IMR-90 (cell line): ENCODE data around the gene GPR160. TPM values are rescaled to one million over a fixed set of nuclear protein-coding genes. Genes with fewer than 3 reads are reported as not detected.

Experiments used
- ATAC-seq: fragments of 200-7000 bp; cut with Tn5 transposase; 2 replicates; pipeline ENCODE4 v1.9.1; 2020; ENCODE audit warnings: low read depth, mild to moderate bottlenecking, moderate library complexity
- BruUV-seq: library from RNA; stranded (reverse); fragments of 400-500 nt; replicated peaks from 2 replicates; lab custom pipeline; 2021; lab: Mats Ljungman, UMichigan
- CTCF ChIA-PET: fragments of 300-600 bp; formaldehyde crosslinking; extraction: SDS; loops from one replicate; lab custom pipeline; 2021; ENCODE audit warnings: antibody characterized with exemption; lab: Yijun Ruan, JAX
- POLR2A ChIA-PET: fragments of 300-600 bp; sonication (Branson Sonifier 250); formaldehyde crosslinking; loops from one replicate; lab custom pipeline; 2022; ENCODE audit warnings: antibody characterized with exemption; ENCODE audit not compliant: unreplicated experiment; lab: Charles Lee
- DNase-seq: peaks from one replicate; pipeline ENCODE4 v3.0.0; 2013
- H2AFZ ChIP-seq: replicated peaks from 2 replicates; pipeline ENCODE3; 2013; ENCODE audit warnings: low read length, mild to moderate bottlenecking; ENCODE audit not compliant: poor library complexity
- H2AK5ac ChIP-seq: 2 replicates; pipeline ENCODE4 v1.6.1; 2013; ENCODE audit warnings: low read depth, low read length, inconsistent platforms
- H2AK9ac ChIP-seq: replicated peaks from 2 replicates; pipeline ENCODE3; 2013; ENCODE audit warnings: mild to moderate bottlenecking, low read depth, low read length, moderate library complexity; ENCODE audit not compliant: poor library complexity
- H2BK120ac ChIP-seq: 2 replicates; pipeline ENCODE4 v1.6.1; 2013; ENCODE audit warnings: low read depth, low read length, inconsistent platforms
- H2BK15ac ChIP-seq: 3 replicates; pipeline ENCODE4 v1.6.1; 2013; ENCODE audit warnings: low read depth, low read length, inconsistent platforms
- H2BK20ac ChIP-seq: 2 replicates; pipeline ENCODE4 v1.6.1; 2013; ENCODE audit warnings: low read depth, mild to moderate bottlenecking, inconsistent platforms, low read length, moderate library complexity
- H2BK5ac ChIP-seq: 2 replicates; pipeline ENCODE4 v1.6.1; 2013; ENCODE audit warnings: mild to moderate bottlenecking, low read depth, low read length, inconsistent platforms; ENCODE audit not compliant: poor library complexity, severe bottlenecking
- H3K14ac ChIP-seq: replicated peaks from 2 replicates; pipeline ENCODE4 v1.6.1; 2013; ENCODE audit warnings: low read depth, low read length, inconsistent platforms
- H3K18ac ChIP-seq: 2 replicates; pipeline ENCODE4 v1.6.1; 2013; ENCODE audit warnings: low read depth, low read length, control low read depth
- H3K23ac ChIP-seq: 2 replicates; pipeline ENCODE4 v1.6.1; 2013; ENCODE audit warnings: low read depth, low read length, inconsistent platforms
- H3K27ac ChIP-seq: 2 replicates; pipeline ENCODE4 v1.5.1; 2013; ENCODE audit warnings: mild to moderate bottlenecking, control low read depth, low read length; ENCODE audit not compliant: insufficient read depth
- H3K27me3 ChIP-seq: 2 replicates; pipeline ENCODE4 v1.6.1; 2013; ENCODE audit warnings: low read length; ENCODE audit not compliant: control insufficient read depth, insufficient read depth
- H3K36me3 ChIP-seq: 2 replicates; pipeline ENCODE4 v1.6.1; 2013; ENCODE audit warnings: low read length, mixed read lengths; ENCODE audit not compliant: control insufficient read depth, insufficient read depth
- H3K4ac ChIP-seq: 2 replicates; pipeline ENCODE4 v1.6.1; 2013; ENCODE audit warnings: low read depth, low read length, inconsistent platforms
- H3K4me1 ChIP-seq: 2 replicates; pipeline ENCODE4 v1.6.1; 2013; ENCODE audit warnings: low read length, mixed read lengths; ENCODE audit not compliant: control insufficient read depth, insufficient read depth
- H3K4me2 ChIP-seq: 2 replicates; pipeline ENCODE4 v1.6.1; 2013; ENCODE audit warnings: low read depth, mild to moderate bottlenecking, control low read depth, low read length, moderate library complexity
- H3K4me3 ChIP-seq: 2 replicates; pipeline ENCODE4 v1.5.1; 2013; ENCODE audit warnings: low read depth, mild to moderate bottlenecking, control low read depth, low read length, moderate library complexity; ENCODE audit not compliant: insufficient read depth
- H3K56ac ChIP-seq: 2 replicates; pipeline ENCODE4 v1.6.1; 2013; ENCODE audit warnings: low read length, inconsistent platforms; ENCODE audit not compliant: insufficient read depth; ENCODE audit errors: extremely low read depth
- H3K79me1 ChIP-seq, 2 experiments: 2 replicates each; pipeline ENCODE4 v1.6.1; 2013; ENCODE audit warnings: low read length in 2 of 2, inconsistent platforms in 1 of 2, low read depth in 1 of 2
- H3K9ac ChIP-seq: 2 replicates; pipeline ENCODE4 v1.6.1; 2013; ENCODE audit warnings: low read depth, low read length, control low read depth
- H3K9me1 ChIP-seq: 2 replicates; pipeline ENCODE4 v1.6.1; 2013; ENCODE audit warnings: low read length, inconsistent platforms; ENCODE audit not compliant: insufficient read depth
- H3K9me3 ChIP-seq: 2 replicates; pipeline ENCODE4 v1.6.1; 2013; ENCODE audit warnings: low read length; ENCODE audit not compliant: control insufficient read depth, insufficient read depth
- H4K20me1 ChIP-seq: 2 replicates; pipeline ENCODE4 v1.6.1; 2013; ENCODE audit warnings: low read length, inconsistent platforms; ENCODE audit not compliant: insufficient read depth
- H4K5ac ChIP-seq: 2 replicates; pipeline ENCODE4 v1.6.1; 2013; ENCODE audit warnings: mild to moderate bottlenecking, low read depth, low read length, control low read depth
- H4K8ac ChIP-seq, 2 experiments: 2 replicates each; pipeline ENCODE4 v1.6.1; 2013; ENCODE audit warnings: low read depth in 2 of 2, low read length in 2 of 2, control low read depth in 1 of 2, inconsistent platforms in 1 of 2
- H4K91ac ChIP-seq: 2 replicates; pipeline ENCODE4 v1.6.1; 2013; ENCODE audit warnings: low read depth, low read length, inconsistent platforms; ENCODE audit not compliant: insufficient read depth
- BHLHE40 ChIP-seq: fragments of 150-350 bp; IDR thresholded peaks from 2 replicates; pipeline ENCODE4 v1.6.1; 2016; ENCODE audit warnings: mild to moderate bottlenecking, low read depth, low read length
- CEBPB ChIP-seq: IDR thresholded peaks from 2 replicates; pipeline ENCODE4 v1.6.1; 2012; ENCODE audit warnings: low read depth, low read length, improper control_type of control experiment
- FOS ChIP-seq: fragments of 150-350 bp; IDR thresholded peaks from 2 replicates; pipeline ENCODE4 v1.6.1; 2016; ENCODE audit warnings: low read depth, low read length
- MAFK ChIP-seq: IDR thresholded peaks from 2 replicates; pipeline ENCODE4 v1.6.1; 2012; ENCODE audit warnings: low read depth, low read length, improper control_type of control experiment
- RAD21 ChIP-seq: IDR thresholded peaks from 2 replicates; pipeline ENCODE4 v1.6.1; 2012; ENCODE audit warnings: low read length, improper control_type of control experiment
- RCOR1 ChIP-seq: IDR thresholded peaks from 2 replicates; pipeline ENCODE4 v1.6.1; 2012; ENCODE audit warnings: mild to moderate bottlenecking, low read length, improper control_type of control experiment; ENCODE audit not compliant: insufficient replicate concordance
- SMC3 ChIP-seq: fragments of 150-350 bp; IDR thresholded peaks from 2 replicates; pipeline ENCODE4 v1.6.1; 2016; ENCODE audit warnings: low read depth, mild to moderate bottlenecking, antibody characterized with exemption, low read length, moderate library complexity
- whole genome bisulfite sequencing, 2 experiments: methylation state at CpG; one replicate each; pipeline versions ENCODE4 v1.1.5 to v1.1.7; 2013; ENCODE audit warnings: missing lambda C conversion rate in 2 of 2; ENCODE audit not compliant: insufficient read length in 1 of 2; ENCODE audit errors: extremely low coverage in 2 of 2; 5-methylcytosine and 5-hydroxymethylcytosine counted together
- dilution Hi-C: fragments of 300-500 bp; cut with HindIII; formaldehyde crosslinking; loops from one replicate; pipeline ENCODE4 v1.14.3; 2018; ENCODE audit warnings: low sequenced_read_pairs; ENCODE audit not compliant: unreplicated experiment
- in situ Hi-C: fragments of 300-500 bp; cut with MboI; formaldehyde crosslinking; loops from 3 replicates; pipeline ENCODE4 v1.14.3; 2019; ENCODE audit warnings: low sequenced_read_pairs, inconsistent platforms, mixed read lengths
- intact Hi-C: fragments of 100-400 bp; cut with micrococcal nuclease; formaldehyde crosslinking; loops from 2 replicates; pipeline ENCODE4 v1.10.0; 2022
- polyA plus RNA-seq, 3 experiments: library from polyadenylated mRNA; depleted of rRNA; stranded (reverse); fragments of >200 nt; gene quantifications; 2 replicates each; pipeline ENCODE4 v1.2.3, GENCODE V29; 2012; ENCODE audit warnings: low replicate concordance in 1 of 3
- total RNA-seq: library from RNA; depleted of rRNA; stranded (reverse); fragments of >200 nt; gene quantifications from 2 replicates; pipeline ENCODE4 v1.2.3, GENCODE V29; 2012
- TF ChIP-seq, protein P1 (sequence below): fragments of 150-350 bp; IDR thresholded peaks from 2 replicates; pipeline ENCODE4 v1.6.1; 2017; ENCODE audit warnings: mild to moderate bottlenecking, antibody characterized with exemption, low read length, low read depth

The GPR160 gene
- total and polyA plus RNA-seq, 2 of the 4 experiments (the other 2 are of a cell fraction): 0.09 to 0.18 TPM

- Histone ChIP-seq H2AK9ac (no peak overlapping the region), H4K5ac (peak overlapping the region; percentile 65; the same call in 1 of the 2 replicates), H3K27me3 (no peaks in the 10 kb centered on the region), H3K23ac (peak overlapping the region; percentile 73; the same call in 1 of the 2 replicates), H2BK15ac (peak overlapping the region; percentile 21; the same call in 1 of the 3 replicates), H3K79me1 (peaks cover 0 to 4% of the 10 kb centered on the region in 2 experiments; a peak in 1 of 4 replicates), H2BK120ac (peak overlapping the region; percentile 86; the same call in 1 of the 2 replicates), H2AFZ (no peak overlapping the region), H2BK5ac (peak overlapping the region; percentile 98), H3K9me1 (no peaks in the 10 kb centered on the region), H3K4me3 (no peak overlapping the region), H3K4me1 (peaks cover 5% of the 10 kb centered on the region), H3K18ac (peak overlapping the region; percentile 77; the same call in 1 of the 2 replicates), H3K27ac (peak overlapping the region; percentile 81), H3K36me3 (peaks cover 4% of the 10 kb centered on the region), H3K56ac (no peak overlapping the region), H4K91ac (peak overlapping the region; percentile 65; the same call in 1 of the 2 replicates), H4K20me1 (no peaks in the 10 kb centered on the region), H3K4me2 (peak overlapping the region; percentile 47; the same call in 1 of the 2 replicates), H3K9ac (peak overlapping the region; percentile 21; the same call in 1 of the 2 replicates), H3K14ac (peak overlapping the region; percentile 89), H4K8ac (peak overlapping the region; percentile 51 to 73), H2BK20ac (peak overlapping the region; percentile 84; the same call in 1 of the 2 replicates), H3K4ac (peak overlapping the region; percentile 85; the same call in 1 of the 2 replicates), H3K9me3 (no peaks in the 10 kb centered on the region), H2AK5ac (peak overlapping the region; percentile 83; the same call in 1 of the 2 replicates)
- POLR2A ChIA-PET: no interaction called here
- no TSS peak for BruUV-seq
- dilution Hi-C loops (no loop called here), intact Hi-C loops (no loop called here), in situ Hi-C loops (no loop called here)
- DNase-seq (peak; percentile 99), ATAC-seq (peak; percentile 88)
- peak; percentile 100 for TF ChIP-seq CEBPB
- TF ChIP-seq SMC3: no peak
- no peak for TF ChIP-seq RAD21
- TF ChIP-seq FOS: peak; percentile 57
- TF ChIP-seq RCOR1: peak; percentile 67
- TF ChIP-seq MAFK: peak; percentile 35; the same call in 1 of the 2 replicates
- TF ChIP-seq BHLHE40: 0 out of 2 replicates have a peak, but pooled peaks have one; percentile 26
- TF ChIP-seq, protein P1, sequence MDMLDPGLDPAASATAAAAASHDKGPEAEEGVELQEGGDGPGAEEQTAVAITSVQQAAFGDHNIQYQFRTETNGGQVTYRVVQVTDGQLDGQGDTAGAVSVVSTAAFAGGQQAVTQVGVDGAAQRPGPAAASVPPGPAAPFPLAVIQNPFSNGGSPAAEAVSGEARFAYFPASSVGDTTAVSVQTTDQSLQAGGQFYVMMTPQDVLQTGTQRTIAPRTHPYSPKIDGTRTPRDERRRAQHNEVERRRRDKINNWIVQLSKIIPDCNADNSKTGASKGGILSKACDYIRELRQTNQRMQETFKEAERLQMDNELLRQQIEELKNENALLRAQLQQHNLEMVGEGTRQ: no peak
- WGBS, 2 experiments: no CpG with 5 or more reads among the region's 2 CpGs
- CTCF ChIA-PET: no interaction called here
These were observed 39.1 kb upstream of the GPR160 start for GRCh38 chr3:169998668-169999131.
